NOMO-1 treated with DMSO at 0.1 percent for 48 hours (cell line): Measurements from ENCODE around the gene ENGASE.

Experiments used
- DNase-seq: peaks from one replicate; lab custom pipeline; 2025; ENCODE audit not compliant: unreplicated experiment; lab: John Stamatoyannopoulos, UW

The ENGASE gene

DNA sequence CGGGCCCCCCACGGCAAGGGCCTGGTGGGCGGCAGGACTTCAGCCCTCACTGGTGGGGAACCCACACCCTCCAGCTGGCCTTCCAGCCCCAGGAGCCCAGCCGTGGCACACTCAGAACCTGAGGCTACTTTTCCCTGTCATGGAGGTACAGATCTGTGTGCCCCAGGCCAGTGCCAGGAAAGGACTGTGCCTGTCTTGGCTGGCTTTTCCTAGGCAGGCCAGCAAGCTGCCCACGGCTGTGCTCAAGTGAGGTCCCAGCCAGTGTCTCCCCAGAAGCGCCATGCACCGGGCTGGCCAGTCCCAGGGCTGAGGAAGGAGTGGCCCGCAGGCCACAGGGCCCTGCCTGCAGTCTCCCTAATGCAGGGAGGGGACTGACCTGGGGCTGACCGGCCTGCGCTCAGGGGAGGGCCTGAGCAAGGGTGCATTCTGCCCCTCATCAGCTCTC is 16.6 kb downstream of the ENGASE start:
- DNase-seq: no peak

DNA sequence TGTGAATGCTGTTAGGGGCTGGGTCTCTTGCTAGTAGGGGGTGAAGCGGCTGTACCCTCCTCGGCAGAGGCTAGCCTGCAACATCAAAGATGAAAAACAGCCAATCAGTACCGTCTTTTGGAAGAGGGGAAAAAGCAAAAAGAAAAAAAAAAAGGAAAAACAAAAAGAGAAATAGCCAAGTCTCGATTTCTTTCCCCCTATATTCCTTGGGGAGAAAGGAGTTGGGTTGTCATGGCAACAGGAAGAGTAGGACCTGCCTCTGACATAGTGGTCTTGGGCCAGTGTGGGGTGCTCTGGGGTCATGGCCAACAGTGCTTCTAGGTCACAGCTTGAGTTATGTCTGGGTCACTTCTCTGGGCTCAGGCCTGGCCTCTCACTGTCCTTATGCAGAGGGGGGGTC is 17.9 kb downstream of the ENGASE start:
- no peak for DNase-seq

- no peak for DNase-seq
These were observed 18.6 kb downstream of the ENGASE start for GRCh38 chr17:79093270-79093669.

DNA sequence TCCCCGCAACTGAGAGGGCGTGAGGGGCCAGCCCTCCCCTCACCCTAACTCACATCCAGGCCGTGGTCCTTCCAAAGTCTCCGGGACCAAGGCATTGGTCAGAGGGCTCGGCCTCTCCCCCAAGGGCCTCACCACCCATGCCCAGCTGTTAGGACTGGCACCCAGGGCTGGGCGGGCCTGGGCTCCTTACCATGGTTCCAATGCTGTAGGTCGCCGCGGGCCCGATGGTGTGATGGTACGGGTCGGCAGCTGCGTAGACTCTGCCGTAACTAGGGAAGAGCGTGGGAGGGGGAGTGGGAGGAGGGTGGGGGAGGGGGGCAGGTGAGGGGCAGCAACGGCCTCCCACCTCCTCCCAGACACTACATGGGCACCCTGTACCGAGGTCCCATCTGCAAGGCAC is 19.6 kb downstream of the ENGASE start:
- DNase-seq: no peak

DNA sequence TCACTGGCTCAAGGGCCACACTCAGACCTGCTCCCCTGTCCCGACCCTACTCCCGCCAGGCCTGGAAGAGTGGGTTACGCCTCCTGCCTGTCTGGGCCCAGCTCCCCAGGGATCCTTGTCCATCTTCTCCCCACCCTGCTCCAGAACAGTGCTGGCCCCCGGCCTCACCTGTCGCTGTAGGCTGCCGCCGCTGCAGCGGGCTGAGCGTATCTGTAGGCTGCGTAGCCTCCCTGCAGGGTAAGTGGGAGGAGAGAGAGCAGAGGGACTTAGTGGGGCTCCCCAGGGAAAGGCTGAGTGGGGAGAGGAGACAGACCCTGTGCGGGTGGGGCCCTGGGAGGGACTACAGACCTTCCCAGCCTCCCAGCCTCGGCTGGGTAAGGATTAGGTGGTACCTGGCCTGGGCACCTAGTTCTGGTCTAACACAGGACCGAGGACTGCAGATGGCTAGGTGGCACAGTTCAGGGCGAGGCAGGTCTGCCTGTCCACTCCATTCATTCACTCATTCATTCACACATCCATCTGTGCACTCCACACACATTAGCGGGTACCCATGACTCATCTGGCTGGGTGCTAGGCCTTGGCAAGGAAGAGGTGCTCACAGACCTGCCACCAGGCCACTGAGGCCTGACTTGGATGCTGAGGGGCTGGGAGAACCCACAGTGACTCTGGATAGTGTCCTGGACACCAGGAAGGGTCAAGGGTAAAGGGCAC is 20.9 kb downstream of the ENGASE start:
- DNase-seq: no peak

GRCh38 chr17:79096477-79096876 is 21.9 kb downstream of the ENGASE start:
- no peak for DNase-seq

GRCh38 chr17:79097226-79098055 is 22.8 kb downstream of the ENGASE start:
- no peak for DNase-seq

DNA sequence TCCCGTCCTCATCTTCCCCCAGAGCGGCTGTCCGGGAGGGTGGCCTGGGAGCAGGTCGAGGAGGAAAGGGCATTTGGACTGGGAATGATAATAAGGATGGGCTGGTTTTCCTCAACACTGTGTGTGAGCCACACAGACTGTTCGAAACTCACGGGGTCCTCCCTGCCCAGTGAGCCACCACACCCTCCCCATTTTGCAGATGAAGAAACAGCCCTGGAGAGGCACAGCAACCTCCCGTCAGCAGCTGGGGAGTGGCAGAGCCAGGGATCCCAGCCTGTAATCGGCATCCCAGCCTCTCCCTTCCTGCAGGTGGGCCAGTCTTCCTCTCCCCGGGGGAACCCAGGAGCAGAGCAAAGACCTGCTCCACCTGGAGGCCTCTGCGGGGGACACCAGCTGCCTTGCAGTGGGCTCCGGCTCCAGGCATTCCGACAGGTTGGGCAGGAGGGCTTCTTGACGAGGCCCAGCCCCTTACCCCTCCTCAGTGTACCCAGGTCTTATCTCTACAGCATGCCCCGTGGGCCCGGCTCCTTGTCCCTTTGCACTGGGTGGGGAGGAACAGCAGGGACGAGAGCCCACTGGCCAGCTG is 23.8 kb downstream of the ENGASE start:
- DNase-seq: no peak

DNA sequence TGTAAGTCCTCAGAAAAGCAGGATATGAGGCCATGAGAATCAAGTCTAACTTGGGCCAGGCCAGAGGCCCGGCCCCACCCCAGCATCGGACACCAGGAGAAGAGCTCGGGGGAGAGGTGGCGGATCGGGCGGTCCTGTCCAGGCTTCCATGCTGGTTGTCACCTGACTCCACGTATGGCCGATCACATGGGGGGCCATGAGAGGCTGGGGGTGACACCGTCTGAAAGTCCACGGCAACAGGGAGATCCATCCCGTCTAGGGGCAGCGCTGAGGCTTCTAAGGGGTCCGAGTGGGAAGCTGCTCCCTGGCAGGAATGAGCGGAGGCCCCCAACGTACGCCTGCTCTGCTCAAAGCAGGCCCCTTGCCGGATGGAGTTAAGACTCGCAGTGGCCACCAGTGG is 25.8 kb downstream of the ENGASE start:
- DNase-seq: no peak

GRCh38 chr17:79101111-79101673 is 26.6 kb downstream of the ENGASE start:
- no peak for DNase-seq

GRCh38 chr17:79102214-79102613 is 27.6 kb downstream of the ENGASE start:
- DNase-seq: no peak

GRCh38 chr17:79104898-79105600 is 30.4 kb downstream of the ENGASE start:
- no peak for DNase-seq

DNA sequence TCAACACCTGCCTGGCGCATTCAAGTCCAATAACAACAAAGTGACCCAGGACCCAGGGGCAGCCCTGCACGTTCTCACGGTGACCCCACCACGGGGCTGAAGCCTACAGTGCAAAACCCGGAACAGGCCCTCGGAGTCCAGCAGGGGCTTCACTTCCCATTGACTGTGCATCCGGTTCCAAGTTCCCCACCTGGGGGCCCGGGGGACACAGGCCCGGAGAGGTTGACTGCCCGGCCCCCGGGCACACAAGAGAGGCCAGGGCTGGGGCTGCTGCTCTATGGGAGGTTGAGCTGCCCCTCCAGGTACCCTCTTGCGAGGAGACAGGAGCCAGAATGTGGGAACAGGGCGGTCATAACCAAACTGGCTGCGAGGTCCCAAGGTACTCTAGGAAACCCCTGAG is 31.3 kb downstream of the ENGASE start:
- no peak for DNase-seq

GRCh38 chr17:79106958-79107357 is 32.3 kb downstream of the ENGASE start:
- DNase-seq: no peak

DNA sequence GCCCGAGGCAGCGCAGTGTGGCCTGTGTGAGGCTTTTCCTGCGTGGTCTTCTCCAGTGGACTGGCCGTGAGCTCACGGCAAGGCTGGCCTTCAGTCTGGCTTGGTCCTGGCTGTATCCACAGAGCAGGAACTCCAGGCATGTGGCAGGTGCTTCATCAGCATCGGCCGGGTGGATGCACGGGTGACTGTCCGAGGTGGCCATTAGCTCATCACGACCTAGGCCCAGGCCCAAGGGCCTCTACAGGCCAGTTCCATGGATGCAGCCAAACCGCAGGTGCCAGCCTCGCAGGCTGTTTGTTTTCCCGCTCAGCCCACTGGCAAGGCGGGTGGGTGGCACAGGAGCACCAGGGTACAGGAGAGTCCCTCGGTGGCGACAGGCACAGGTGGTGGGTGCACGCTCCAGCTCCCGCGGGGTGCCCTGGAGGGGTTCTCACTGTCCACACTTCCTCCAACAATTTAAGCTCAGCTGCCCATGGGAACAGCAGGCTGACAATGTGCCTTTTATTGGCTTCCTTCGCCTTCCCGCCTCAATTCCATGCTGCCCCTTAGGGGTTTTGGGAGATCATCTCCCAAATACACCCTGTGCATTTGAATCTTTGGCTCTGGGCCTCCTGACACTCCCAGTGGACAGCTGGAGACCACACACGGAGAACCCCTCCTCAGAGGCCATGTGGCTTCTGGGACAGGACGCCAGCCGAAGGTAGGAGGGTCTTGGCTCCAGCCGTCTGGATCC is 33.0 kb downstream of the ENGASE start:
- no peak for DNase-seq

- no peak for DNase-seq
These were observed 33.7 kb downstream of the ENGASE start for GRCh38 chr17:79108232-79108850.

- no peak for DNase-seq
These were observed 34.2 kb downstream of the ENGASE start for GRCh38 chr17:79108870-79109269.

- no peak for DNase-seq
These were observed 35.0 kb downstream of the ENGASE start for GRCh38 chr17:79109584-79109983.

- DNase-seq: no peak
These were observed 36.5 kb downstream of the ENGASE start for GRCh38 chr17:79111097-79111496.

DNA sequence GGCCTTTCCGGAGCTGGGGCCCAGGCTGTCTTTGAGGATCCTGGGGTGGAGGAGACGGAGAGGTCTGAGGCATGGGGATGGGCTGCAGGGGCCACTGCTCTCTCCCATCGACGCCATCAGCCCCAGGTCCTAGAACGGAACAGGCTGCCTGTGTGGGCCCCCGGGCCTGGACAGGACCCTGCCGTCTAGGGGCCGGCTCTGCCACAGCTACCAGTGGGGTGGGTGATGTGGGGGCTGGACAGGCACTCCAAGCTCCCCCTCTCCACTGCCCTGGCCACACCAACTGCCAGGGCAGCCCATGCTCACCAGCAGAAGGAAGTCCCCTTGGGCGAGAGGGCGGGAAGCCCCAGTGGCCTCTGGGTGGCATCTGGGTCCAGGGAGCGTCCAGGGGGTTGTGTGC is 37.8 kb downstream of the ENGASE start:
- no peak for DNase-seq
